NB4 (cell line): ENCODE results near the gene ASIC2.

Experiments used
- DNase-seq: peaks from one replicate; pipeline ENCODE4 v3.0.0; 2010; ENCODE audit warnings: low read depth
- H3K4me3 ChIP-seq: one replicate; pipeline ENCODE4 v1.5.1; 2011; ENCODE audit warnings: mild to moderate bottlenecking, low read depth, low read length, moderate library complexity
- MYC ChIP-seq: IDR thresholded peaks from 2 replicates; pipeline ENCODE4 v1.6.1; 2011; ENCODE audit warnings: low read depth, low read length
- POLR2A ChIP-seq: IDR thresholded peaks from 2 replicates; pipeline ENCODE4 v1.6.1; 2011; ENCODE audit warnings: mild to moderate bottlenecking; ENCODE audit not compliant: insufficient read length; ENCODE audit errors: extremely low read depth
- TF ChIP-seq, protein P1 (sequence below): IDR thresholded peaks from 2 replicates; pipeline ENCODE4 v1.6.1; 2011; ENCODE audit warnings: low read depth, low read length
- TF ChIP-seq, protein P2 (sequence below): IDR thresholded peaks from one replicate; pipeline ENCODE4 v1.5.1; 2012; ENCODE audit warnings: low read depth, low read length

ASIC2 gene

GRCh38 chr17:33116021-33116551, 177.0 kb downstream of the ASIC2 start:
- TF ChIP-seq, protein P1, sequence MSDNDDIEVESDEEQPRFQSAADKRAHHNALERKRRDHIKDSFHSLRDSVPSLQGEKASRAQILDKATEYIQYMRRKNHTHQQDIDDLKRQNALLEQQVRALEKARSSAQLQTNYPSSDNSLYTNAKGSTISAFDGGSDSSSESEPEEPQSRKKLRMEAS: no peak
- no peak for TF ChIP-seq POLR2A
- TF ChIP-seq, protein P2, sequence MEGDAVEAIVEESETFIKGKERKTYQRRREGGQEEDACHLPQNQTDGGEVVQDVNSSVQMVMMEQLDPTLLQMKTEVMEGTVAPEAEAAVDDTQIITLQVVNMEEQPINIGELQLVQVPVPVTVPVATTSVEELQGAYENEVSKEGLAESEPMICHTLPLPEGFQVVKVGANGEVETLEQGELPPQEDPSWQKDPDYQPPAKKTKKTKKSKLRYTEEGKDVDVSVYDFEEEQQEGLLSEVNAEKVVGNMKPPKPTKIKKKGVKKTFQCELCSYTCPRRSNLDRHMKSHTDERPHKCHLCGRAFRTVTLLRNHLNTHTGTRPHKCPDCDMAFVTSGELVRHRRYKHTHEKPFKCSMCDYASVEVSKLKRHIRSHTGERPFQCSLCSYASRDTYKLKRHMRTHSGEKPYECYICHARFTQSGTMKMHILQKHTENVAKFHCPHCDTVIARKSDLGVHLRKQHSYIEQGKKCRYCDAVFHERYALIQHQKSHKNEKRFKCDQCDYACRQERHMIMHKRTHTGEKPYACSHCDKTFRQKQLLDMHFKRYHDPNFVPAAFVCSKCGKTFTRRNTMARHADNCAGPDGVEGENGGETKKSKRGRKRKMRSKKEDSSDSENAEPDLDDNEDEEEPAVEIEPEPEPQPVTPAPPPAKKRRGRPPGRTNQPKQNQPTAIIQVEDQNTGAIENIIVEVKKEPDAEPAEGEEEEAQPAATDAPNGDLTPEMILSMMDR: no peak
- no peak overlapping the region for H3K4me3 ChIP-seq
- no peak for DNase-seq

GRCh38 chr17:33115366-33115765, 177.7 kb downstream of the ASIC2 start:
- TF ChIP-seq, protein P1: no peak
- TF ChIP-seq POLR2A (no peak), MYC (no peak)
- TF ChIP-seq, protein P2: no peak
- H3K4me3 ChIP-seq: no peak overlapping the region
- DNase-seq: no peak

DNA sequence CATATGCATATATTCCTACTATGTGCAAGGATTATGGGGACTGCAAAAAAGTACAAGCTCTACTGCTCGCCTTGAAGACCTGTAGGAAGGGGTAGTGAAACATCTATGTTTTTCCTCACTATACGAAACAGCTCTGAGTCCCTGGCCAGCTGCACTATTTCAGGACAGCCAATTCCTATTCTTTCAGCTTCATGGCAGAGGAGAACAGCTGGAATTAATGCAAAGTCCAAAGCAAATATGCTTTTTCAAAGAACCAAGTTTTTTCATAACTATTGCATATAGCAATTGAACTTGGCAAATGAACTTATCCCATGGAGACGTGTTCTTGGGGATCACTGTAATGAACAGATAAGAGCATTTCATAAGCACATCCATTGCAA, 179.1 kb downstream of the ASIC2 start:
- no peak for DNase-seq
- TF ChIP-seq, protein P2: no peak
- no peak for TF ChIP-seq POLR2A
- TF ChIP-seq MYC: no peak
- TF ChIP-seq, protein P1: no peak
- no peak overlapping the region for H3K4me3 ChIP-seq

GRCh38 chr17:33113276-33113990, 179.7 kb downstream of the ASIC2 start:
- TF ChIP-seq POLR2A (no peak), MYC (no peak)
- TF ChIP-seq, protein P1: no peak
- TF ChIP-seq, protein P2: no peak
- DNase-seq: no peak
- no peak overlapping the region for H3K4me3 ChIP-seq

DNA sequence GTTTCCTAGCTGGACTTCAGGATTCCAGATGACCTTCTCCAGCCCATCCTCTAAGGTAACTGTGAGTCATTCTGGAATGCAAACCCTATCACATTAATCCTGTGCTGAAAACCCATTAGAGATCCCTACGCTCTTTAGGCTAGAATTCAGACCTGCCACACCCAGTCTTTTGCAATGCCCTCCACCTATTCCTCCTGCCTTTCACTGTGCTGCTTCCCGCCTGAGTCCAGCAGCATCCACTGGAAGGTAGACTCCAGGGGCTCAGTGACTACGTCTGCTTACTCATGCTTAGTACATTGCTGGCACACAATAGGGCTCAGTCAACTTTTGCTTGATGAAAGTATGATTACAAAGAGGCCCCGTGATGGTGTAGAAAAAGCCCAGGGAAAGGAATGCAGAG, 180.3 kb downstream of the ASIC2 start:
- H3K4me3 ChIP-seq: no peak overlapping the region
- DNase-seq: no peak
- TF ChIP-seq POLR2A: no peak
- TF ChIP-seq, protein P1: no peak
- TF ChIP-seq, protein P2: no peak
- no peak for TF ChIP-seq MYC
